Measurements from ENCODE around the gene BICRA. TPM values are rescaled to one million over a fixed set of nuclear protein-coding genes. Genes with fewer than 3 reads are reported as not detected.
"Not testable (repeated sequence)": the region's sequence is repeated elsewhere in the genome, so short reads cannot be mapped to it uniquely, and the experiment has no call there.

BICRA gene
- total RNA-seq, 1 experiment from 2014 or later, result 8.5 TPM

GRCh38 chr19:47694466-47695273, 85.7 kb downstream of the BICRA start:
- DNase-seq (ENCODE audit: low read depth), result no peak

- DNase-seq (ENCODE audit: low read depth), result no peak
Observed at GRCh38 chr19:47695533-47696262, 86.8 kb downstream of the BICRA start.

GRCh38 chr19:47696635-47697034, 87.7 kb downstream of the BICRA start:
- no peak for DNase-seq (ENCODE audit: low read depth)

GRCh38 chr19:47697863-47698609, 89.1 kb downstream of the BICRA start:
- DNase-seq (ENCODE audit: low read depth), result peak; percentile 86

GRCh38 chr19:47698631-47699359, 89.9 kb downstream of the BICRA start:
- no peak for DNase-seq (ENCODE audit: low read depth)

- DNase-seq (ENCODE audit: low read depth), result peak; percentile 56
Observed at GRCh38 chr19:47699360-47699917, 90.5 kb downstream of the BICRA start.

- no peak for DNase-seq (ENCODE audit: low read depth)
Observed at GRCh38 chr19:47700934-47701716, 92.2 kb downstream of the BICRA start.

GRCh38 chr19:47701717-47702552, 93.0 kb downstream of the BICRA start:
- no peak for DNase-seq (ENCODE audit: low read depth)

GRCh38 chr19:47702671-47703070, 93.7 kb downstream of the BICRA start:
- no peak for DNase-seq (ENCODE audit: low read depth)

- DNase-seq (ENCODE audit: low read depth), result no peak
Observed at GRCh38 chr19:47703301-47703700, 94.4 kb downstream of the BICRA start.

GRCh38 chr19:47704024-47704423, 95.1 kb downstream of the BICRA start:
- DNase-seq (ENCODE audit: low read depth), result no peak

- no peak for DNase-seq (ENCODE audit: low read depth)
Observed at GRCh38 chr19:47704656-47705055, 95.7 kb downstream of the BICRA start.

- peak; percentile 84 for DNase-seq (ENCODE audit: low read depth)
Observed at GRCh38 chr19:47707135-47707925, 98.4 kb downstream of the BICRA start.

- no peak for DNase-seq (ENCODE audit: low read depth)
Observed at GRCh38 chr19:47711652-47712242, 102.8 kb downstream of the BICRA start.

GRCh38 chr19:47713046-47714021, 104.4 kb downstream of the BICRA start, which contains the start of gene EHD2:
EHD2 (plus strand) TSS chr19:47713422; CDS start chr19:47716613, 3,191 bp downstream.
- peak; percentile 77 for DNase-seq (ENCODE audit: low read depth)

GRCh38 chr19:47714339-47714738, 105.4 kb downstream of the BICRA start:
- DNase-seq (ENCODE audit: low read depth), result no peak

GRCh38 chr19:47714855-47715254, 105.9 kb downstream of the BICRA start:
- not testable (repeated sequence) for DNase-seq (ENCODE audit: low read depth)

All from Daoy (cell line).